Liver (tissue), 9 donors: ENCODE measurements around the gene WDR20. TPM values are rescaled to one million over a fixed set of nuclear protein-coding genes. Genes with fewer than 3 reads are reported as not detected.

Experiments used
- DNase-seq: peaks from one replicate; pipeline ENCODE4 v3.0.0-alpha.2; 2017; ENCODE audit warnings: low spot score
- H3K27ac ChIP-seq, 2 donors: one replicate each; pipeline ENCODE4 v1.7.0; 2013; ENCODE audit warnings: inconsistent platforms in 2 of 2, low read length in 2 of 2, control low read depth in 1 of 2, low read depth in 1 of 2, mild to moderate bottlenecking in 1 of 2
- H3K27me3 ChIP-seq, 4 donors: one replicate each; pipeline versions ENCODE4 v1.6.1 to v1.7.0; 2013; ENCODE audit warnings: low read length in 3 of 4, inconsistent platforms in 1 of 4, mild to moderate bottlenecking in 1 of 4, moderate library complexity in 1 of 4; ENCODE audit not compliant: control insufficient read depth in 4 of 4, insufficient read depth in 4 of 4
- H3K36me3 ChIP-seq, 4 donors: one replicate each; pipeline versions ENCODE4 v1.6.1 to v1.7.0; 2013; ENCODE audit warnings: low read length in 3 of 4, mild to moderate bottlenecking in 3 of 4, low read depth in 1 of 4, moderate library complexity in 1 of 4; ENCODE audit not compliant: control insufficient read depth in 4 of 4, insufficient read depth in 3 of 4
- H3K4me1 ChIP-seq, 4 donors: one replicate each; pipeline versions ENCODE4 v1.6.1 to v1.7.0; 2013; ENCODE audit warnings: low read length in 3 of 4, mild to moderate bottlenecking in 3 of 4, moderate library complexity in 1 of 4; ENCODE audit not compliant: control insufficient read depth in 4 of 4, insufficient read depth in 4 of 4
- H3K4me3 ChIP-seq, 3 donors: one replicate each; pipeline versions ENCODE4 v1.6.1 to v1.7.0; 2013; ENCODE audit warnings: low read length in 3 of 3, control low read depth in 1 of 3, low read depth in 1 of 3, mild to moderate bottlenecking in 1 of 3
- H3K9ac ChIP-seq, 2 donors: one replicate each; pipeline ENCODE4 v1.7.0; 2013; ENCODE audit warnings: low read length in 2 of 2, mild to moderate bottlenecking in 2 of 2, moderate library complexity in 2 of 2, control low read depth in 1 of 2, low read depth in 1 of 2
- H3K9me3 ChIP-seq, 4 donors: one replicate each; pipeline versions ENCODE4 v1.6.1 to v1.7.0; 2013; ENCODE audit warnings: low read length in 3 of 4; ENCODE audit not compliant: control insufficient read depth in 4 of 4
- ATF3 ChIP-seq: IDR thresholded peaks from 2 replicates; pipeline ENCODE4 v1.6.1; 2016; ENCODE audit warnings: antibody characterized with exemption
- CTCF ChIP-seq: fragments of 150-350 bp; IDR thresholded peaks from 2 replicates; pipeline ENCODE4 v1.5.1; 2017; ENCODE audit warnings: improper control_type of control experiment, low read depth, low read length; ENCODE audit not compliant: missing input control
- EGR1 ChIP-seq, 2 donors: IDR thresholded peaks; 2 replicates each; pipeline ENCODE4 v1.6.1; 2016 to 2018; ENCODE audit warnings: antibody characterized with exemption in 2 of 2, low read depth in 2 of 2
- FOXA1 ChIP-seq: IDR thresholded peaks from 2 replicates; pipeline ENCODE4 v1.6.1; 2016; ENCODE audit warnings: antibody characterized with exemption
- FOXA2 ChIP-seq: IDR thresholded peaks from 2 replicates; pipeline ENCODE4 v1.6.1; 2016; ENCODE audit warnings: antibody characterized with exemption
- GABPA ChIP-seq, 2 donors: IDR thresholded peaks in 1 of 2; conservative IDR thresholded peaks in 1 of 2; 2 replicates each; pipeline ENCODE4 v1.6.1; 2016; ENCODE audit warnings: antibody characterized with exemption in 2 of 2, mild to moderate bottlenecking in 1 of 2, moderate library complexity in 1 of 2
- HNF4A ChIP-seq, 2 donors: conservative IDR thresholded peaks; 2 replicates each; pipeline ENCODE4 v1.6.1; 2016; ENCODE audit warnings: antibody characterized with exemption in 2 of 2, mild to moderate bottlenecking in 2 of 2
- HNF4G ChIP-seq: IDR thresholded peaks from 2 replicates; pipeline ENCODE4 v1.6.1; 2016; ENCODE audit warnings: antibody characterized with exemption
- JUND ChIP-seq, 2 donors: IDR thresholded peaks; 2 replicates each; pipeline ENCODE4 v1.6.1; 2016; ENCODE audit warnings: antibody characterized with exemption in 2 of 2
- MAX ChIP-seq: IDR thresholded peaks from 2 replicates; pipeline ENCODE4 v1.6.1; 2016; ENCODE audit warnings: antibody characterized with exemption
- NR2F2 ChIP-seq: IDR thresholded peaks from 2 replicates; pipeline ENCODE4 v1.6.1; 2016; ENCODE audit warnings: antibody characterized with exemption
- RAD21 ChIP-seq, 2 donors: IDR thresholded peaks; 2 replicates each; pipeline ENCODE4 v1.6.1; 2016; ENCODE audit warnings: antibody characterized with exemption in 2 of 2, mild to moderate bottlenecking in 2 of 2
- REST ChIP-seq: IDR thresholded peaks from 2 replicates; pipeline ENCODE4 v1.6.1; 2016; ENCODE audit warnings: antibody characterized with exemption, mild to moderate bottlenecking
- RXRA ChIP-seq, 2 donors: IDR thresholded peaks; 2 replicates each; pipeline ENCODE4 v1.6.1; 2017 to 2018; ENCODE audit warnings: antibody characterized with exemption in 2 of 2, mild to moderate bottlenecking in 1 of 2
- SP1 ChIP-seq: IDR thresholded peaks from 2 replicates; pipeline ENCODE4 v1.6.1; 2018; ENCODE audit warnings: antibody characterized with exemption, mild to moderate bottlenecking
- TAF1 ChIP-seq: conservative IDR thresholded peaks from 2 replicates; pipeline ENCODE4 v1.6.1; 2016; ENCODE audit warnings: antibody characterized with exemption, mild to moderate bottlenecking
- YY1 ChIP-seq: IDR thresholded peaks from 2 replicates; pipeline ENCODE4 v1.6.1; 2016; ENCODE audit warnings: antibody characterized with exemption, mild to moderate bottlenecking
- ZBTB33 ChIP-seq: IDR thresholded peaks from 2 replicates; pipeline ENCODE4 v1.6.1; 2016; ENCODE audit warnings: antibody characterized with exemption
- WGBS: extraction: QIAGEN DNeasy Blood & Tissue Kit; methylation state at CpG from one replicate; pipeline ENCODE4 v1.1.7; 2013; 5-methylcytosine and 5-hydroxymethylcytosine counted together
- polyA plus RNA-seq, 2 donors: library from polyadenylated mRNA; stranded (reverse) in 1 of 2; unstranded in 1 of 2; fragments of 200-250 nt in 1 of 2; fragments of >200 nt in 1 of 2; fragmentation: Nextera tagmentation in 1 of 2; extraction: Ambion mirVana in 1 of 2; gene quantifications; one replicate each; pipeline versions ENCODE4 v1.2.1 to v1.2.3, GENCODE V29; 2013 to 2015
- total RNA-seq, 2 donors: library from RNA; depleted of rRNA; stranded (reverse); fragments of >200 nt; gene quantifications; one replicate each; pipeline ENCODE4 v1.2.3, GENCODE V29; 2014
- donor health status: healthy.
- donor health status: healthy.
- donor health status: healthy.
- donor health status: healthy.
- donor health status: healthy.

WDR20 gene
- total and polyA plus RNA-seq, 4 donors, result 6.5 to 18.5 (median 11.0) TPM

- H3K27ac ChIP-seq, result no peak overlapping the region
- TF ChIP-seq HNF4A (conservative IDR thresholded peaks at IDR 0.05) (no peak), SP1 (no peak), ATF3 (no peak), JUND (IDR thresholded peaks at IDR 0.05) (no peak), RXRA (IDR thresholded peaks at IDR 0.05) (no peak), EGR1 (IDR thresholded peaks at IDR 0.05; ENCODE audit: low read depth in 2 of 2) (no peak), ZBTB33 (no peak), GABPA (IDR thresholded peaks at IDR 0.05 in 1 of 2, conservative IDR thresholded peaks at IDR 0.05 in 1 of 2) (no peak), REST (no peak), YY1 (no peak), HNF4G (no peak), RAD21 (IDR thresholded peaks at IDR 0.05) (no peak), TAF1 (no peak), MAX (no peak), FOXA2 (no peak), FOXA1 (no peak), NR2F2 (no peak), CTCF (no peak)
- 89% methylated on average over 9 of the region's 9 CpGs for WGBS
- H3K36me3 ChIP-seq, result no peaks in the 10 kb centered on the region
- H3K4me1 ChIP-seq, result no peaks in the 10 kb centered on the region
- no peak for DNase-seq
- no peaks in the 10 kb centered on the region for H3K9me3 ChIP-seq
- H3K9ac ChIP-seq, result no peak overlapping the region
- H3K4me3 ChIP-seq, result no peak overlapping the region
- H3K27me3 ChIP-seq, result no peaks in the 10 kb centered on the region
Measured at GRCh38 chr14:102256716-102257115, 117.0 kb downstream of the WDR20 start.
